ENCODE data around the gene TM9SF1.

The TM9SF1 gene

DNA sequence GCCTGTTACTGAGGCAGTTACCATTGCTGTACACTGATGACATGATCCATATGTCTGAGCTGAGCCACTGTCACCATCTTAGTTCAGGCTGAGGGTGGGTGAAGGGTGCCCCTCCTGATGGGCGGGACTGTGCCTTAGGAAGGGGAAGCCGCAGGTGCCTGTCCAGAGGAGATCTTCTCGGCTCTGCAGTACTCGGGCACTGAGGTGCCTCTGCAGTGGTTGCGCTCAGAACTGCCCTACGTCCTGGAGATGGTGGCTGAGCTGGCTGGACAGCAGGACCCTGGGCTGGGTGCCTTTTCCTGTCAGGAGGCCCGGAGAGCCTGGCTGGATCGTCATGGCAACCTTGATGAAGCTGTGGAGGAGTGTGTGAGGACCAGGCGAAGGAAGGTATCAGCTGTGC lies 44.2 kb downstream of the TM9SF1 start:
- no peak for TF ChIP-seq CTCF (IDR thresholded peaks at IDR 0.05)

GRCh38 chr14:24150567-24150966 lies 44.7 kb downstream of the TM9SF1 start:
- no peak for TF ChIP-seq CTCF (IDR thresholded peaks at IDR 0.05)

- TF ChIP-seq CTCF (IDR thresholded peaks at IDR 0.05), result no peak
Observed at GRCh38 chr14:24150061-24150460, 45.2 kb downstream of the TM9SF1 start.

- no peak for TF ChIP-seq CTCF (IDR thresholded peaks at IDR 0.05)
Observed at GRCh38 chr14:24149302-24149969, 45.8 kb downstream of the TM9SF1 start.

GRCh38 chr14:24147761-24148428 lies 47.3 kb downstream of the TM9SF1 start:
- TF ChIP-seq CTCF (IDR thresholded peaks at IDR 0.05), result no peak

DNA sequence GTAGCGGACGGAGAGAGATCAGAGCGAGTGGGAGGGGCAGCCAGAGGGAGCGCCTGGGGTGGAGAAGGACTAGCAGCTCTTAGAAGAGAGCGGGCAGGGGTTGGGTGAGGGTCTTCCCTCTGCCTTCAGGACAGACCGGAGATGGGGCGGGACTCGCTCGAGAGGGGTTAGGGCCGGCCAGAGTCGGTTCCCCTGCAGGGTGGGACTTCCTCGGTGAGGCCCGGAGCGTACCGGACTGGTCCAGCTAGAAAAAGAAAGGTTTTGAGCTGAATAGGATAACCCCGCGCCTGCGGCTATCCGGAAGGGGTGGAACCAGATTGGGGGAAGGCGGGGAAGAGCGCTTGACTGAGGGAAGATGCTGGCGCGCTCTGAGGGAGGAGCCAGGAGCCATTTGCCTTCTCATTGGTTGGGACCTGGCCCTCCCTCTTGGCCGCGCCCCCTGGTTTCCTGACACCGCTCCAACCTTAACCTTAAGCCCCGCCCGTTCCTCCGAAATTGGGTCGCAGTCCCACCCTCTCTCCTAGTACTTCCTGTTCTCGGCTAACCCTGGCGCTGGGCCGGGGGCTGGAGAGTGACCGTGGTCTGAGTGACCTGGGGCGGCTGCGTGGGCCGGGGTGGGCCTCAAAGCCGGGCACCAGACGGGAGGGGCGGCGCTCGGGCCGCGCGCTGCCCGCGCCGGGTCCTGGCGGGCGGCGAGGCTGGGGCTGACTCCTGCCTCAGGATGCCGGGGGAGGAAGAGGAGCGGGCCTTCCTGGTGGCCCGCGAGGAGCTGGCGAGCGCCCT lies 48.1 kb downstream of the TM9SF1 start, which contains the start of gene RNF31:
TSS of gene RNF31 (plus strand) at position 521 of the 783 bp plus-strand sequence. CDS start at position 722, 201 bp downstream.
- no peak for TF ChIP-seq CTCF (IDR thresholded peaks at IDR 0.05)

DNA sequence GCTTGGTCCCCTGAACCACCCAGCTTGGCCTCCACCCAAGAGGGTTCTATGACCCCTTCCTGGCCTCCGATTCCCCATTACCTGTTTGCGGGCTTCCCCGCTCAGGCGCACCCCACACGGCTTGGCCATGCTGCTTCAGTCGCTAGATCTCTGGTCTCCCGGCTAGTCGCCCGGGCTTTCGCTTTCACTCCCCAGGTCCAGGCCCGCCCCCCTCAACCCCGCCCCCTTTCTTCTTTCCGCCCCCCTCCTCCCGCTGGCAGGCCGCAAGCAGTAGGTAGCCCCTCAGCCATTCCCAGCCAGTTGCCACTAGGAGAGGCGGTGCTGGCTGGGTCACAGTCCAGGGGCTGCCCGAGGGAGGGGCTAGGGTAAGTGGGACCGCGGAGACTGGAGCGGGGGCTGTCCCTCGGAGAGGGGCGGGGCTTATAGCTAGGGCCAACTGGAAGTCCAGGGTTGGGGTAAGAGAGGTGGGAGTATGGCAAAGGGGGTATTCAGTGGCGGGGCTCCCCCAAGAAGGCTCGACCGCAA lies 48.7 kb downstream of the TM9SF1 start, which contains the start of gene PSME2:
TSS of gene PSME2 (minus strand) at position 158 of the 525 bp plus-strand sequence. CDS start at position 129, 29 bp downstream.
- no peak for TF ChIP-seq CTCF (IDR thresholded peaks at IDR 0.05)
